GM18517 (cell line): Measurements from ENCODE around the gene BEAN1.
A peak's percentile ranks its signal among the peaks of the same experiment; 100 is the strongest.
"Not testable (repeated sequence)": the region's sequence is repeated elsewhere in the genome, so short reads cannot be mapped to it uniquely, and the experiment has no call there.

Source experiments
- ATAC-seq: cut with Tn5 transposase; IDR thresholded peaks from one replicate; pipeline ENCODE4 v1.9.1; 2021; ENCODE audit warnings: mild to moderate bottlenecking, moderate library complexity; ENCODE audit not compliant: unreplicated experiment

Gene BEAN1

DNA sequence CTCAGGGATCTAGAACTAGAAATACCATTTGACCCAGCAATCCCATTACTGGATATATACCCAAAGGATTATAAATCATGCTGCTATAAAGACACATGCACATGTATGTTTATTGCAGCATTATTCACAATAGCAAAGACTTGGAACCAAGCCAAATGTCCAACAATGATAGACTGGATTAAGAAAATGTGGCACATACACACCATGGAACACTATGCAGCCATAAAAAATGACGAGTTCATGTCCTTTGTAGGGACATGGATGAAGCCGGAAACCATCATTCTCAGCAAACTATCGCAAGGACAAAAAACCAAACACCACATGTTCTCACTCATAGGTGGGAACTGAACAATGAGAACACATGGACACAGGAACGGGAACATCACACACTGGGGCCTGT lies 74.5 kb downstream of the BEAN1 start:
- not testable (repeated sequence) for ATAC-seq

- ATAC-seq = no peak
Measured at GRCh38 chr16:66502020-66502913, 75.2 kb downstream of the BEAN1 start.

GRCh38 chr16:66503030-66503429 lies 75.9 kb downstream of the BEAN1 start:
- ATAC-seq = no peak

GRCh38 chr16:66503612-66504011 lies 76.5 kb downstream of the BEAN1 start:
- no peak for ATAC-seq

DNA sequence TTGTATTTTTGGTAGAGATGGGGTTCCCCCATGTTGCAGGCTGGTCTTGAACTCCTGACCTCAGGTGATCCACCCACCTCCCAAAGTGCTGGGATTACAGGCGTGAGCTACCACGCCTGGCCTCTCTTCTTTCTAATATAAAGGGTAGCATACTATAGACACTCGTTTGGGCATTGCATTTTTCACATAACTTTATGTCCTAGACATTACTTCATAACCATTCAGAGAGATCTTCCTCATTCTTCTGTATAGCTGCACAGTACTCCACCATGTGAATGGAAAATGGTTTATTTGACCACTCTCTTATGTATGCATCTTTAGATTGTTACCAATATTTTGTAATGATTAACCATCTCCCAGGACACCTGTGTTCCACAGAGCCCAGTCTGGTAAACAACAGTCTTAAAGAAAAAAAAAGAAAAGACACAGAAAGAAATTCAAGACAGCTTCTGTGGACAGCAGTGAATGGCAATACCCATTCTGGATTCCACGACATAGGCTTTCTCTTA lies 80.7 kb downstream of the BEAN1 start:
- no peak for ATAC-seq

DNA sequence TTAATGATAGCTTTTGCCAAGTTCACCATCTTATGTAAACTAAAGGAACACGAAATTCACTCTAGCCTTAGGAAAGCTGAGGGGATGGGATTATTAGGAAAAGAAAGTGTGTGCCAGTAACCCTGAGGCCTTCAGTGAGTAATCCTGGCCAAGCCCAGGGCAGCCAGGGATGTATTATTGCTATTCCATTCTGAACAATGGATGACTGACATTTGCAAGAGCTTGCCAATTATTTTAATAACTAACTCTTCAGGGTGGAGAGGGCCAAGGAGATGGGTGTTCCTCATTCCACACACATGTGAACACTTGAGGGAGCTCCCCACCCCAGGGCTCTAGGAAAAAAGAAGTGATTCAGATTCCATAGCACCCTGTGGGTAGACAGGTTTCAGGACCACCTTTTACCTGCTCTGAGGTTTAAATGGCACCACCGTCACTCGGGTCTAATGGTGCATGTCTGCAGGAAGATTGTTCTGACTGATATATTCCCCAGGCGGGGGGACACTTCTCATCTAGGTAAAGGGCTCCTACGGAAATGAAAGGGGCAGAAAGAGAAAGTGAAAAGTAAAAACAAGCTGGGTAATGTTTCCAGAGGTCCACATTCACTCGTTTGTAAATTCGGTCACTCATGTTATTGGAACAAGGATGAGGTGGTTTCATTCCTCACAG lies 81.3 kb downstream of the BEAN1 start:
- ATAC-seq = peak; percentile 58

- no peak for ATAC-seq
Measured at GRCh38 chr16:66508914-66509496, 81.9 kb downstream of the BEAN1 start.

DNA sequence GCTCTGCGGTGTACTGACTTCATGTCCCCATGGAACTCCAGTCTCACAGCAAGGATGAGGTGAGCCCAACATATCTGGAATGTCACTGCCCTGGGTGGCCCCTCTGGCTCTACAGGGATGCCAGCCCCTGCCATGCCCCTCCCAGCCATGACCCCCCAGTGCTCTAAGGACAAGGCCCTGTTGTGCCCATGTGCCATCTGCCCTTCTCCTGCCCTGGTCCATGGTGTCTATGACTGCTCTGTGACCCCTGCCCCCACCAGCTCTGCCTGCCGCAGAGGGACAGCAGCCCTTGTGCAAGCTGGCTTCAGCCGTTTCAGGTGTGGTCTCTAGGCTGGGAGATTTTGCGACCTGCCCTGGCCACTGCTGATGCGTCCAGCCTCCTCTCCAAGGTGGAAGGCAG lies 82.5 kb downstream of the BEAN1 start:
- ATAC-seq = no peak

DNA sequence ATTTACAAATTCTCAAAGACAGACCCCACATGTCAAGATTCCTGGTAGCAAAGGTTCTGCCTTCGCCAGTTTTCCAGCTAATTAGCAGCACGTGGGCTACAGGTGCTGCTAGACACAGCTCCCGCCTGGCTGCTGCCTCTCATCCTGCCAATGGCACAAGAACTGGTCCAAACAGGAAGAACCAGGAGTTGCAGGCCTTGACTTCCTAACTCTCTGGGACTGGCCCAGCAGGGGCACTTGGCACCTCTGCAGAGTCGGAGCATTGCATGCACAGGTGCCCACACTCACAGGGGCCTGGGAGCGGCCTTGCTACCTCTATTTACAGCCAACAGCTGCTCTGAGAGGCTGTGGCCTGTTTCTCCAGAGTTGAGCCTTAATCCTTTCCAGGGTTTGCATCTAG lies 83.2 kb downstream of the BEAN1 start:
- ATAC-seq = no peak

DNA sequence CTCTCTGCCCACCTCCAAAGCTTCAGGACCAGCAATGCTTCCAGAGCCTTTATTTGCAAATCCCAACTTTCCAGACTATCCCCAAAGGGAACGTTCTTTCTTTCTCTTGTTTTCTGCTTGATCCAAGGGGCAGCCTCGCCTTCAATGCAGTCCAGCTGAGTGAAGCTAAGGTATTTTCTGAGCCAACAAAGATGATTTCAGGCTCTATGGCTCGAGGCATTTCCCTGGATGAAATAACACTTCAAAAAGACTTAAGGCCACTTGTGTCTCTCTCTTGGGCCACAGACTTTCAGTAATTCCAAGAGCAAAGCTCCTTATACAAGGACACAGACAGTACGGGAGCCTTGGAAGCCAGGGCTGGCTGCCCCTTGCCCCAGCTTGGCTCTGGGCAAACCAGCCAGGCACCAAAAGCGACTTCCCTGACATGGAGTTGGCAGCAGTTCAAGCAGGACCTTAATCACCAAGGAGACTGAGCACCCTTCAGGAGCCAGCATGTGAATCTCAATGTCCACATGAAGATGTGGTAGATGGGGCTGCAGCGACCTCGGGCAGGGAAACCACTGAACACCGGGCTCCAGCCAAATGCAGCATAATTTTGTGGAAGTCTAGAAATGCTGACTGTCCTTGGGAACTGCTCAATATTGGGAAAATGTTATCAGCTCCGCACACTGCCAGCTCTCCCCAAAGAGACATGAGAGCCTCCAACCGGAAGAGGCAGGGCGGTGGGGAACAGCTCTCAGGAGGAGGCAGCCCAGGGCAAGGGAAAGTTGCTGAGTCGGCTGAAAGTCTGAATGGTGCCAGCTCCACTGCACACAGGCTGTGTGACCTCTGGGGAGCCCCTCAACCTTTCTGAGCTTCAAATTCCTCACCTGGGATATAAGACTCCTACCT lies 83.9 kb downstream of the BEAN1 start:
- no peak for ATAC-seq

DNA sequence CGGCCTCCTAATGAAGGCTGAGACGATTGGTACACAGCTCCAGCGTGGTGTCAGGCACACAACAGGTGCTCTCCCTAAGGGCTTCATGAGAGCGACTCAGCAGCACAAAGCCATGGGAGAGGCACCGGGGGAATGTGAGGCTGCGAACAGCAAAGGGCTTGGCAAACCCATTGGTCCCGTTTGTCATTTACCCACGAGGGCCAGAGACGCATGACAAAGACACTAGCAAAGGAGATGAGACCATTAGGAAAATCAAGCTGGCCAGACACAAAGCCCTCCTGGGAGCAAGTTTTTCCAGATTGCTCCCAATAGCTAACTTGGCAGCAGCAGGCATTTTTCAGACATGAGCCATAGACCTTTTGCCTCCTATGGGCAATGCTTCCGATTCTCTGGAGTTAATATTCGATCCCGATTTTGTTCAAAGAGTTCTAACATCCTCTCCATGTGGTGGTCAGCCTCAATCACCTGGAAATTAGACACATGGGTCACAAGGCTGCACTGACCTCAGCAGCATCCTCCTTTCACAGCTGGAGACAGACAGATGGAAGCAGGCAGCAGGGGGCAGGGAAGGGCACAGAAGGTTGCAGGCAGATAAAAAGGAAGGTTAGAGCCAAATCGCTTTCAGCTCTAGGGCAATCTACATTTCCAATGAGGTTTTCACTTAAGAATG lies 84.6 kb downstream of the BEAN1 start:
- no peak for ATAC-seq

DNA sequence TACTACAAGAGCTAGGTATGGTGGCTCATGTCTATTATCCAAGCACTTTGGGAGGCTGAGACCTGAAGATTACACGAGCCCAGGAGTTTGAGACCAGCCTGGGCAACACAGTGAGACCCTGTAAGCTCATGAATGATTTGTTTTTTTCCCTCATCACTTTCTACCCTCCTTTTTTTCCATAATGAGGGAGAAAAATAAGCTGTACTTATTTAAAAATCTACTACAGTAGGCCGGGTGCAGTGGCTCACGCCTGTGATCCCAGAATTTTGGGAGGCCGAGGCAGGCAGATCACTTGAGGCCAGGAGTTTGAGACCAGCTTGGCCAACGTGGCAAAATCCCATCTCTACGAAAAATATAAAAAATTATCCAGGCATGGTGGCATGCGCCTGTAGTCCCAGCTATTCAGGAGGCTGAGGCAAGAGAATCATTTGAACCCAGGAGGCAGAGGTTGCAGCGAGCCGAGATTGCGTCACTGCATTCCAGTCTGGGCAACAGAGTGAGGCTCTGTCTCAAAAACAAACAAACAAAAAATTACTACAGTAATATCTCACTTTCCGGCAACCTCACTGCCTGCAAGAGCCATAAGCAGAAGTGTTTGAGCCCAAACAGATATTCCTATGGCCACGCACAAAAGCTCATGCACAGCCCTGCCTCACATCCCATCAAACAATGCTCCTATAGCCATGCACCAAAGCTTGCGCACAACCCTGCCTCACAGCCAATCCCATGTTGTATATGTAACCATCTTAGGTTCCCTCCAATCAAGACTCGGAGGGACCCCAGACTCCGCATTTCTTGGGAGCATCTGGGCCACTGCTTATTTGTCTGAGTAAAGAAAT lies 85.4 kb downstream of the BEAN1 start:
- ATAC-seq = no peak

DNA sequence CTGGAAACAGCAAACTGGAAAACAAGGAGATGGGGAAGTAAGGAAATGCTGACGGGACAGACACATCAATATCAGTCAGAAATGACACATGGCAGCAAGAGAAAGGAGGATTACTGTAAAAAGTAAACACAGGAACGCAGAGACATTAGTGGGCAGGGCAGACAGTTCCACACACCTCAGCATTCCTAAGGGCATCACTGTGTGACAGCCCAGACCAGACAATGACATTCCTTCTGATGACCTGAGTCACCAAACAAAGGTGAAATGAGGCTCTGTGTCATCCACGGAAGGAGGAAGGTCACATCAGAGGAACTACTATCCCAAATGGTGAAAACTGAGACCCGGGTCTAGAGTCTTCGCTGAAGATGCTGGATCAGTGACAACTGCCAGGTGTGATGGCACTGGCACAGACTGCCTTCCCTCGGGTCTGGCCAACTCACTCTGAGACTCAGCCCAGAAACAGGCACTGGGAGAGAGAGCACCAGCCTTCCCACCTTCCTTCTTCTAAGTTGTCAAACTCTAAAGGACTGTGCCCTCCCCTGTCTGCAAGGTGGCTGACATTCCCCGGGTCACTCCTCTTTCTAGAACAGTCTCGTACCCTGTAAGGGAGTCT lies 86.1 kb downstream of the BEAN1 start:
- ATAC-seq = no peak

- not testable (repeated sequence) for ATAC-seq
Measured at GRCh38 chr16:66514391-66514790, 87.3 kb downstream of the BEAN1 start.

DNA sequence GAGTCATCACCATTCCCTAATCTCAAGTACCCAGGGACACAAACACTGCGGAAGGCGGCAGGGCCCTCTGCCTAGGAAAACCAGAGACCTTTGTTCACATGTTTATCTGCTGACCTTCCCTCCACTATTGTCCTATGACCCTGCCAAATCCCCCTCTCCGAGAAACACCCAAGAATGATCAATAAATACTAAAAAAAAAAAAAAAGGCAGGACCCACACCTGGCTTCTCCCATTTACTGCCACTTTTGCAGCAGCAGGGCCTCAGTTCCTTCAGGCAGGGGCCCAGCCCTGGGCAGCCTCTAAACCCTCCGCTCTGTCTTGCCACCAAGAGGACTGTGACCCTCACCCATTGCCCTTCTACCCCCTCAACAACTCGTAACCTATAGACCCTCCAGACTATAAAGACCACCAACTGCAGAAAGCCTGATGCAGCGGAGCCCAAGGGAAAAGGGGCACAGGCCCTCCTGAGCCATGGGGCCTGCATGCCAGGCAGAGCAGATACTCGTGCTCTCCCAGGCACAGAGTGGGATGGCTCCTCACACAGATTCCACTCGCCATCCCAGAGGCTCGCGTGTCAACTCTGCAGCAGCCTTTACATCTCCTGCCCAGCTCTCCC lies 88.0 kb downstream of the BEAN1 start:
- ATAC-seq = not testable (repeated sequence)

- ATAC-seq = no peak
Measured at GRCh38 chr16:66515596-66516508, 88.8 kb downstream of the BEAN1 start.

- peak; percentile 19 for ATAC-seq
Measured at GRCh38 chr16:66516509-66516807, 89.4 kb downstream of the BEAN1 start.
